HG03060 (cell line): ENCODE data around the gene SPTBN1.
"Not testable (repeated sequence)": the region's sequence is repeated elsewhere in the genome, so short reads cannot be mapped to it uniquely, and the experiment has no call there.

Experiments used
- ATAC-seq: cut with Tn5 transposase; IDR thresholded peaks from one replicate; pipeline ENCODE4 v1.9.1; 2021; ENCODE audit warnings: low read depth, moderate number of reproducible peaks; ENCODE audit not compliant: unreplicated experiment

The SPTBN1 gene

GRCh38 chr2:54678719-54679118 is 222.6 kb downstream of the SPTBN1 start:
- ATAC-seq, result no peak

GRCh38 chr2:54680397-54681041 is 224.4 kb downstream of the SPTBN1 start:
- ATAC-seq, result peak; percentile 67

- ATAC-seq, result no peak
These were observed 225.3 kb downstream of the SPTBN1 start for GRCh38 chr2:54681416-54681815.

GRCh38 chr2:54683596-54683995 is 227.5 kb downstream of the SPTBN1 start:
- no peak for ATAC-seq

- ATAC-seq, result no peak
These were observed 229.2 kb downstream of the SPTBN1 start for GRCh38 chr2:54685263-54685775.

GRCh38 chr2:54687595-54688152 is 231.5 kb downstream of the SPTBN1 start:
- ATAC-seq, result no peak

GRCh38 chr2:54691445-54692135 is 235.5 kb downstream of the SPTBN1 start:
- no peak for ATAC-seq

- ATAC-seq, result no peak
These were observed 236.4 kb downstream of the SPTBN1 start for GRCh38 chr2:54692556-54692955.

GRCh38 chr2:54695378-54695777 is 239.3 kb downstream of the SPTBN1 start:
- ATAC-seq, result no peak

- no peak for ATAC-seq
These were observed 241.8 kb downstream of the SPTBN1 start for GRCh38 chr2:54697934-54698333.

GRCh38 chr2:54698926-54699325 is 242.8 kb downstream of the SPTBN1 start:
- ATAC-seq, result not testable (repeated sequence)

- no peak for ATAC-seq
These were observed 243.5 kb downstream of the SPTBN1 start for GRCh38 chr2:54699665-54700064.

- ATAC-seq, result no peak
These were observed 244.9 kb downstream of the SPTBN1 start for GRCh38 chr2:54701029-54701428.

- no peak for ATAC-seq
These were observed 248.1 kb downstream of the SPTBN1 start for GRCh38 chr2:54704238-54704637.

- peak; percentile 69 for ATAC-seq
These were observed 248.8 kb downstream of the SPTBN1 start for GRCh38 chr2:54704688-54705605.

- no peak for ATAC-seq
These were observed 250.5 kb downstream of the SPTBN1 start for GRCh38 chr2:54706622-54707021.

GRCh38 chr2:54708584-54709335 is 252.6 kb downstream of the SPTBN1 start:
- no peak for ATAC-seq

GRCh38 chr2:54709336-54709809 is 253.2 kb downstream of the SPTBN1 start:
- no peak for ATAC-seq

GRCh38 chr2:54710216-54710615 is 254.1 kb downstream of the SPTBN1 start:
- no peak for ATAC-seq

GRCh38 chr2:54712516-54712915 is 256.4 kb downstream of the SPTBN1 start:
- ATAC-seq, result no peak
